ENCODE results near the gene SCAF1.

Gene SCAF1

GRCh38 chr19:49651029-49651819 is 9.2 kb downstream of the SCAF1 start:
- DNase-seq: no peak

GRCh38 chr19:49651820-49652550 is 10.0 kb downstream of the SCAF1 start:
- no peak for DNase-seq

- DNase-seq: no peak
These were observed 10.8 kb downstream of the SCAF1 start for GRCh38 chr19:49652551-49653465.

- no peak for DNase-seq
These were observed 11.4 kb downstream of the SCAF1 start for GRCh38 chr19:49653466-49653806.

GRCh38 chr19:49654581-49654980 is 12.6 kb downstream of the SCAF1 start:
- DNase-seq: no peak

- no peak for DNase-seq
These were observed 13.8 kb downstream of the SCAF1 start for GRCh38 chr19:49655570-49656455.

GRCh38 chr19:49656456-49657109 is 14.6 kb downstream of the SCAF1 start:
- DNase-seq: no peak

GRCh38 chr19:49657493-49658138 is 15.6 kb downstream of the SCAF1 start:
- DNase-seq: no peak

- no peak for DNase-seq
These were observed 16.1 kb downstream of the SCAF1 start for GRCh38 chr19:49658139-49658517.

- no peak for DNase-seq
These were observed 16.8 kb downstream of the SCAF1 start for GRCh38 chr19:49658566-49659442.

- DNase-seq: no peak
These were observed 18.4 kb downstream of the SCAF1 start for GRCh38 chr19:49660338-49660961.

- DNase-seq: no peak
These were observed 20.0 kb downstream of the SCAF1 start for GRCh38 chr19:49662011-49662410.

- no peak for DNase-seq
These were observed 21.2 kb downstream of the SCAF1 start for GRCh38 chr19:49663224-49663623.

- peak; percentile 46 for DNase-seq
These were observed 22.4 kb downstream of the SCAF1 start for GRCh38 chr19:49664171-49665035.

- no peak for DNase-seq
These were observed 23.0 kb downstream of the SCAF1 start for GRCh38 chr19:49665036-49665350.

- peak; percentile 85 for DNase-seq
These were observed 23.5 kb downstream of the SCAF1 start, which contains the start of the genes BCL2L12 and IRF3 for GRCh38 chr19:49665351-49666119. TSS of gene BCL2L12 (plus strand) at chr19:49665933. CDS start at chr19:49666693, 760 bp downstream. TSS of gene IRF3 (minus strand) at chr19:49665857. CDS start at chr19:49664838, 1,019 bp downstream.

GRCh38 chr19:49666120-49666444 is 24.1 kb downstream of the SCAF1 start:
- DNase-seq: no peak

- no peak for DNase-seq
These were observed 25.5 kb downstream of the SCAF1 start for GRCh38 chr19:49667473-49667872.
